Activated CD8-positive, alpha-beta T cell treated with anti-CD3 and anti-CD28 coated beads for 36 hours (primary cell): ENCODE measurements around the gene ASTN2. TPM values are rescaled to one million over a fixed set of nuclear protein-coding genes. Genes with fewer than 3 reads are reported as not detected.

Source experiments
- ATAC-seq: fragments of 200-7000 bp; cut with Tn5 transposase; one replicate; pipeline ENCODE4 v1.10.0; 2021; ENCODE audit warnings: mild to moderate bottlenecking, moderate library complexity
- CTCF ChIA-PET: fragments of 350-600 bp; sonication (Branson Sonifier 250); formaldehyde crosslinking; loops from one replicate; lab custom pipeline; 2021; ENCODE audit warnings: antibody characterized with exemption; lab: Charles Lee
- POLR2A ChIA-PET: fragments of 350-600 bp; sonication (Branson Sonifier 250); formaldehyde crosslinking; loops from one replicate; lab custom pipeline; 2021; ENCODE audit warnings: antibody characterized with exemption; lab: Charles Lee
- DNase-seq: peaks from one replicate; pipeline ENCODE4 v3.0.0-alpha.2; 2020
- H3K27ac Mint-ChIP-seq: one replicate; pipeline ENCODE4 v1.8.0; 2021; ENCODE audit warnings: mild to moderate bottlenecking, mixed read lengths
- H3K27me3 Mint-ChIP-seq: one replicate; pipeline ENCODE4 v1.8.0; 2021; ENCODE audit warnings: mixed read lengths
- H3K36me3 Mint-ChIP-seq: one replicate; pipeline ENCODE4 v1.8.0; 2021; ENCODE audit warnings: low read depth, mixed read lengths
- H3K4me1 Mint-ChIP-seq: one replicate; pipeline ENCODE4 v1.8.0; 2021; ENCODE audit warnings: low read depth, mixed read lengths
- H3K4me3 Mint-ChIP-seq: one replicate; pipeline ENCODE4 v1.8.0; 2021; ENCODE audit warnings: mild to moderate bottlenecking, moderate library complexity, mixed read lengths
- H3K9me3 Mint-ChIP-seq: one replicate; pipeline ENCODE4 v1.8.0; 2021; ENCODE audit warnings: mixed read lengths
- intact Hi-C: fragments of 100-400 bp; cut with micrococcal nuclease; formaldehyde crosslinking; loops from one replicate; pipeline ENCODE4 v1.10.0; 2022
- total RNA-seq, 2 experiments: library from RNA; stranded (reverse); gene quantifications; one replicate each; pipeline ENCODE4 v1.2.3, GENCODE V29; 2021
- TF ChIP-seq, protein P1 (sequence below): fragments of 200-600 bp; IDR thresholded peaks from one replicate; pipeline ENCODE4 v1.8.0; 2022; ENCODE audit warnings: antibody characterized with exemption, mild to moderate bottlenecking

ASTN2 gene
- total RNA-seq, 2 experiments from 2014 or later: 5.2 to 5.7 TPM

DNA sequence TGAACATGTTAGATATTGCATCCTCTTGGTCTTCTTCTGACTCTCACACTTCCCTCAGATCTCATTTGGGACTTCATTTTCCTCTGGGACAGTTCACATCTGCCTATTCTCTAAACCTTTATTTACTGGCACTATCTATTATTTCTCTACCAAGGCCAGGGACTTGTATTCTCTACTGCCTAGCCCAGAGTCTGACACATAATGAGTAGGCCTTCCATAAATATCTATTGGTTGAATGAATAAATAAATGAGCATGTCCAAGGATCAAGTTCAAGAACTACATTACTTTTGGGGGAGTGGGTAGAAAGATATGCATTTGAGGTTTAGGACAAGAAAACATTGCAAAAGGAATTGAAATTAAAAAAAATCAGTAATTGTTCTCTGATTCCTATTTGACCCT, 477.5 kb downstream of the ASTN2 start:
- intact Hi-C loops: no loop called here
- CTCF ChIA-PET: no interaction called here
- DNase-seq (no peak), ATAC-seq (no peak)
- Mint-ChIP-seq H3K36me3 (no peaks in the 10 kb centered on the region), H3K27ac (no peak overlapping the region), H3K4me1 (no peaks in the 10 kb centered on the region), H3K27me3 (peaks cover 2% of the 10 kb centered on the region), H3K4me3 (no peak overlapping the region), H3K9me3 (peaks cover 3% of the 10 kb centered on the region)
- POLR2A ChIA-PET: no interaction called here
- TF ChIP-seq, protein P1, sequence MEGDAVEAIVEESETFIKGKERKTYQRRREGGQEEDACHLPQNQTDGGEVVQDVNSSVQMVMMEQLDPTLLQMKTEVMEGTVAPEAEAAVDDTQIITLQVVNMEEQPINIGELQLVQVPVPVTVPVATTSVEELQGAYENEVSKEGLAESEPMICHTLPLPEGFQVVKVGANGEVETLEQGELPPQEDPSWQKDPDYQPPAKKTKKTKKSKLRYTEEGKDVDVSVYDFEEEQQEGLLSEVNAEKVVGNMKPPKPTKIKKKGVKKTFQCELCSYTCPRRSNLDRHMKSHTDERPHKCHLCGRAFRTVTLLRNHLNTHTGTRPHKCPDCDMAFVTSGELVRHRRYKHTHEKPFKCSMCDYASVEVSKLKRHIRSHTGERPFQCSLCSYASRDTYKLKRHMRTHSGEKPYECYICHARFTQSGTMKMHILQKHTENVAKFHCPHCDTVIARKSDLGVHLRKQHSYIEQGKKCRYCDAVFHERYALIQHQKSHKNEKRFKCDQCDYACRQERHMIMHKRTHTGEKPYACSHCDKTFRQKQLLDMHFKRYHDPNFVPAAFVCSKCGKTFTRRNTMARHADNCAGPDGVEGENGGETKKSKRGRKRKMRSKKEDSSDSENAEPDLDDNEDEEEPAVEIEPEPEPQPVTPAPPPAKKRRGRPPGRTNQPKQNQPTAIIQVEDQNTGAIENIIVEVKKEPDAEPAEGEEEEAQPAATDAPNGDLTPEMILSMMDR: no peak

DNA sequence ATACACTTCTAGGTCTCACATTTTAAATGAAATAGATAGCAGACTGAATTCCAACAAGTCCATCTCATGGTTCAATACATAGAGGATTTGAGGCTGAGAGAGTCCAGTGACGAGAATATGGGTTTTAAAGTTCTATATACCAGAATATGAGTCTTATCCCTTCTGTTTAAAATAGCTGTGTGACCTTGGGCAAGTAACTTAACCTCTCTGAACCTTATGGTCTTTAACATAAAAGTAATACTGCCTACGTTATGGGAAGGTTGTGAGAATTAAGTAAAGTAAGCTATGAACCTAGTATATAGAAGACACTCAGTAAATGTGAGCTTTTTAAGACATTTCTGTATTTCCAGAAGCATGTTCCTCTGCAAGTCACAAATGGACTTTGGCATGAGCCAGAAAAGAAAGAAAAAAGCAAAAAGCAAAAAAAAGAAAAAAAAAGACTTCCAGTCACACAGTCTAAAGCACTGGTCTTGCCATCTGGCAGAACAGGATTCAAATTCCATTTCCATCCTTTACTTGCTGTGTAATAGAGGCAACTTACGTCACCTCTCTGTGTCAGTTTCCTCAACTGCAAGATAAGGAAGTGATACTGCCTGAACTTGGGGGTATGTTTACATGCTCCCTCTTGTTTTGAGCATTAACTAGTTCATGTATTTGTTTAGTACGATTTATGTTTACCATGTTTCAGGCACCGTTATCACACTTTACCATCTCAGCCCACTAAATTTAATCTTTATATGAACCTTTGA, 479.5 kb downstream of the ASTN2 start:
- CTCF ChIA-PET: no interaction called here
- no peaks in the 10 kb centered on the region for H3K4me1 Mint-ChIP-seq
- DNase-seq (no peak), ATAC-seq (no peak)
- H3K9me3 Mint-ChIP-seq: peaks cover 3% of the 10 kb centered on the region
- POLR2A ChIA-PET: no interaction called here
- H3K36me3 Mint-ChIP-seq: no peaks in the 10 kb centered on the region
- TF ChIP-seq, protein P1: no peak
- intact Hi-C loops: no loop called here
- H3K4me3 Mint-ChIP-seq: no peak overlapping the region
- H3K27me3 Mint-ChIP-seq: no peaks in the 10 kb centered on the region
- no peak overlapping the region for H3K27ac Mint-ChIP-seq

DNA sequence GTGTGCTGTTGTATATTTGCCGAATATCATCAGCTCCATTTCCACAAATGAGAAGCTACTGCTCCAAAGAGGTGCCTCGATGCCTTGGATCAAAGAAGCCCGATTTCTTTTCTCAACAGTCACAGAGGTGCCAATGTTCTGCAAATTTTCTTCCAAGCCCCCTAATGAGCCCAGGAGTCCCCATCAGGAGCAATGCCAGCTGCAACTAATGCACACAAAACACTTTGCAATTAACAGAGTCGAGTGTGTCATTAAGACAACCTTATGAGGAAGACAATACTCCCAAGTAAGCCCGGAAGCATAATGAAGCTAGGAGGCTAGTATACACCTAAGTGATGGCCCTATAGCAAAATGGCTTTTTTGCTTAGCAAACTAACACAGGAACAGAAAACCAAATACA, 480.7 kb downstream of the ASTN2 start:
- no peaks in the 10 kb centered on the region for H3K36me3 Mint-ChIP-seq
- H3K27me3 Mint-ChIP-seq: peaks cover 1% of the 10 kb centered on the region
- H3K4me3 Mint-ChIP-seq: no peak overlapping the region
- H3K4me1 Mint-ChIP-seq: no peaks in the 10 kb centered on the region
- intact Hi-C loops: no loop called here
- POLR2A ChIA-PET: no interaction called here
- no peak for ATAC-seq
- peaks cover 3% of the 10 kb centered on the region for H3K9me3 Mint-ChIP-seq
- no peak overlapping the region for H3K27ac Mint-ChIP-seq
- no peak for DNase-seq
- CTCF ChIA-PET: no interaction called here
- TF ChIP-seq, protein P1: no peak

DNA sequence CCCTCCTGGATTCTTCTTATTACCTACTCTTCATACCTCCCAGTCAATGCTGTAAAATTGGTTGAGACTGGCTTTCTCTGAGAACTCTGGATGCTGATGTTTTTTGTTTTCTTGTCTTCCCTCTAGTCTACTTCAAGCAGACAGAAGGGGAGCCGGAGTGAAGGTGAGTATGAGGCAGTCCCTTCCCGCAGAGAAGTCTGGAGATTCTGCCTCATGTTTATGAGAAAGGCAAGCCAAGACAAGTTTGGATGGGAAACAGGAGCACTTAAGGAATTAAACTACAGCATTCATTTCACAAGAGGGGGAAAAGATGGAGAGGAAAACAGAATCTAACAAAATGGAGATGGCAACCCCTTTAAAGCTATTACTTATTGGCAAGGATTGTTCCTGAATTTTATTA, 481.6 kb downstream of the ASTN2 start:
- H3K4me1 Mint-ChIP-seq: no peaks in the 10 kb centered on the region
- DNase-seq (no peak), ATAC-seq (no peak)
- H3K4me3 Mint-ChIP-seq: no peak overlapping the region
- no peak overlapping the region for H3K27ac Mint-ChIP-seq
- peaks cover 3% of the 10 kb centered on the region for H3K9me3 Mint-ChIP-seq
- ChIA-PET POLR2A (no interaction called here), CTCF (no interaction called here)
- H3K27me3 Mint-ChIP-seq: peaks cover 1% of the 10 kb centered on the region
- H3K36me3 Mint-ChIP-seq: no peaks in the 10 kb centered on the region
- TF ChIP-seq, protein P1: no peak
- intact Hi-C loops: no loop called here

DNA sequence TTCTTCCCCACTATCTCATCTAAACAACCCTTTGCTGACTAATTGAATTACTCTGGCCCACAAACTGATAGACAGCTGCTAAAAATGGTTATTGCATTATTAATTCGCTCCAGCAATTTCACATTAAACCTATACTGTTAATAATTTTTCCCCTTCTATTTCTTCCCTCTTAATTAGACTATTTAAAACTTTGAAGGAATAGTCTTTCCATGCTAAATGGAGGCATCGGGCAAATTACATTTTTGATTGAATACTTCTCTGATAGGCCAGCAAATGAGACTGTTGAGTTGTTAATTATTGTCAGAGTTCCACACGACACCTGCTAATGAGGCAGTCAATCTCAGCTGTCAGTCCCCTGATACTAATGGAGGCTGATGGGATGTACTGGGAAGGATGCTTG, 485.2 kb downstream of the ASTN2 start:
- CTCF ChIA-PET: no interaction called here
- H3K27me3 Mint-ChIP-seq: peaks cover 1% of the 10 kb centered on the region

More for the DNA sequence above, 485.2 kb downstream of the ASTN2 start:
- H3K36me3 Mint-ChIP-seq: no peaks in the 10 kb centered on the region
- TF ChIP-seq, protein P1: no peak
- H3K4me1 Mint-ChIP-seq: no peaks in the 10 kb centered on the region
- H3K4me3 Mint-ChIP-seq: no peak overlapping the region
- POLR2A ChIA-PET: no interaction called here
- no peaks in the 10 kb centered on the region for H3K9me3 Mint-ChIP-seq
- ATAC-seq (no peak), DNase-seq (no peak)
- no peak overlapping the region for H3K27ac Mint-ChIP-seq
- intact Hi-C loops: no loop called here
